HepG2 (cell line): Measurements from ENCODE around the gene NF2. TPM values are rescaled to one million over a fixed set of nuclear protein-coding genes. Genes with fewer than 3 reads are reported as not detected.

Source experiments
- ATF5 ChIP-seq: sonication (generic); formaldehyde crosslinking; IDR thresholded peaks from 2 replicates; pipeline ENCODE4 v1.4.0; 2020; ENCODE audit warnings: mild to moderate bottlenecking, low read depth, missing genetic modification reagents
- CREBL2 ChIP-seq: sonication (generic); formaldehyde crosslinking; IDR thresholded peaks from 2 replicates; pipeline ENCODE4 v1.8.1; 2023; ENCODE audit warnings: missing genetic modification reagents, mild to moderate bottlenecking, borderline replicate concordance
- DPF2 ChIP-seq: sonication (generic); formaldehyde crosslinking; IDR thresholded peaks from 2 replicates; pipeline ENCODE4 v1.4.0; 2020; ENCODE audit warnings: mild to moderate bottlenecking, low read depth, missing genetic modification reagents, borderline replicate concordance
- FOXP1 ChIP-seq, 2 experiments: fragments of 450-650 bp in 1 of 2; IDR thresholded peaks; 2 replicates each; pipeline ENCODE4 v1.6.1; 2017 to 2018; ENCODE audit warnings: antibody characterized with exemption in 1 of 2
- HMGA1 ChIP-seq: sonication (generic); formaldehyde crosslinking; conservative IDR thresholded peaks from 2 replicates; pipeline ENCODE4 v1.4.0; 2020; ENCODE audit warnings: missing genetic modification reagents
- HOXA3 ChIP-seq: sonication (generic); formaldehyde crosslinking; IDR thresholded peaks from 2 replicates; pipeline ENCODE4 v1.5.0; 2020; ENCODE audit warnings: missing genetic modification reagents
- KDM1A ChIP-seq: IDR thresholded peaks from 2 replicates; pipeline ENCODE4 v1.6.1; 2016; ENCODE audit warnings: missing compliant biosample characterization
- KDM3A ChIP-seq: IDR thresholded peaks from 2 replicates; pipeline ENCODE4 v1.6.1; 2018; ENCODE audit warnings: low read depth, missing compliant biosample characterization
- KMT2B ChIP-seq: IDR thresholded peaks from 2 replicates; pipeline ENCODE4 v1.6.1; 2016; ENCODE audit warnings: missing genetic modification reagents, missing compliant biosample characterization
- MTF1 ChIP-seq: sonication (generic); formaldehyde crosslinking; IDR thresholded peaks from 2 replicates; pipeline ENCODE4 v1.5.0; 2020; ENCODE audit warnings: missing genetic modification reagents
- NFIC ChIP-seq: IDR thresholded peaks from 2 replicates; pipeline ENCODE4 v1.6.1; 2012; ENCODE audit warnings: mild to moderate bottlenecking, low read length, inconsistent platforms
- NPAS2 ChIP-seq: sonication (generic); formaldehyde crosslinking; IDR thresholded peaks from 2 replicates; pipeline ENCODE4 v1.8.0; 2022; ENCODE audit warnings: mild to moderate bottlenecking, missing genetic modification reagents, borderline replicate concordance
- STAG1 ChIP-seq: sonication (generic); formaldehyde crosslinking; IDR thresholded peaks from 2 replicates; pipeline ENCODE4 v1.4.0; 2020; ENCODE audit warnings: missing genetic modification reagents
- THAP8 ChIP-seq: sonication (generic); formaldehyde crosslinking; IDR thresholded peaks from 2 replicates; pipeline ENCODE4 v1.5.1; 2020; ENCODE audit warnings: missing genetic modification reagents, mild to moderate bottlenecking, borderline replicate concordance
- ZBTB14 ChIP-seq: sonication (generic); formaldehyde crosslinking; IDR thresholded peaks from 2 replicates; pipeline ENCODE4 v1.4.0; 2020; ENCODE audit warnings: missing genetic modification reagents
- ZBTB39 ChIP-seq: sonication (generic); formaldehyde crosslinking; IDR thresholded peaks from 2 replicates; pipeline ENCODE4 v1.5.0; 2020; ENCODE audit warnings: missing genetic modification reagents
- ZBTB7B ChIP-seq: sonication (generic); formaldehyde crosslinking; IDR thresholded peaks from 2 replicates; pipeline ENCODE4 v1.4.0; 2020; ENCODE audit warnings: missing genetic modification reagents
- ZEB1 ChIP-seq: IDR thresholded peaks from 2 replicates; pipeline ENCODE4 v1.6.1; 2012; ENCODE audit warnings: mild to moderate bottlenecking, low read depth, inconsistent platforms; ENCODE audit not compliant: insufficient replicate concordance
- ZFYVE20 ChIP-seq: sonication (generic); formaldehyde crosslinking; IDR thresholded peaks from 2 replicates; pipeline ENCODE4 v1.8.0; 2023; ENCODE audit warnings: low read depth, mild to moderate bottlenecking, moderate library complexity, missing genetic modification reagents, borderline replicate concordance
- ZNF121 ChIP-seq: sonication (generic); formaldehyde crosslinking; IDR thresholded peaks from 2 replicates; pipeline ENCODE4 v1.5.0; 2020; ENCODE audit warnings: mild to moderate bottlenecking, missing genetic modification reagents
- ZNF552 ChIP-seq: sonication (generic); formaldehyde crosslinking; IDR thresholded peaks from 2 replicates; pipeline ENCODE4 v1.9.0; 2022; ENCODE audit warnings: missing genetic modification reagents, mild to moderate bottlenecking, borderline replicate concordance
- ZNF570 ChIP-seq: sonication (generic); formaldehyde crosslinking; IDR thresholded peaks from 2 replicates; pipeline ENCODE4 v1.4.0; 2020; ENCODE audit warnings: mild to moderate bottlenecking, missing genetic modification reagents, borderline replicate concordance
- ZNF605 ChIP-seq: sonication (generic); formaldehyde crosslinking; IDR thresholded peaks from 2 replicates; pipeline ENCODE4 v1.8.0; 2022; ENCODE audit warnings: mild to moderate bottlenecking, missing genetic modification reagents
- ZNF724P ChIP-seq: sonication (generic); formaldehyde crosslinking; IDR thresholded peaks from 2 replicates; pipeline ENCODE4 v1.8.0; 2022; ENCODE audit warnings: missing genetic modification reagents, borderline replicate concordance
- ZNF777 ChIP-seq: sonication (generic); formaldehyde crosslinking; IDR thresholded peaks from 2 replicates; pipeline ENCODE4 v1.4.0; 2020; ENCODE audit warnings: missing genetic modification reagents
- ZZZ3 ChIP-seq: sonication (generic); formaldehyde crosslinking; IDR thresholded peaks from 2 replicates; pipeline ENCODE4 v1.4.0; 2020; ENCODE audit warnings: missing genetic modification reagents, mild to moderate bottlenecking, borderline replicate concordance
- polyA plus RNA-seq, 8 experiments: library from polyadenylated mRNA; depleted of rRNA in 3 of 8; stranded (reverse) in 7 of 8; unstranded in 1 of 8; fragments of >200 nt; fragmentation: Illumina TruSeq in 4 of 8; extraction: Trizol in 4 of 8; gene quantifications; 2 replicates each; pipeline versions ENCODE4 v1.2.1 to v1.2.3, GENCODE V29; 2011 to 2016; ENCODE audit warnings: low read depth in 4 of 8, missing spikeins in 1 of 8, mixed read lengths in 1 of 8; ENCODE audit not compliant: insufficient read depth in 1 of 8
- total RNA-seq, 5 experiments: library from RNA; depleted of rRNA; stranded (reverse); fragments of >200 nt; fragmentation: Illumina TruSeq; extraction: Trizol; gene quantifications; 2 replicates each; pipeline ENCODE4 v1.2.3, GENCODE V29; 2016; ENCODE audit warnings: low read depth in 1 of 5

The NF2 gene
- total and polyA plus RNA-seq, 2 of the 13 experiments (the other 11 are each of a cell fraction or from before 2014, with no cell fraction given), result 9.3 to 33.3 TPM

- TF ChIP-seq THAP8 (CRISPR knock-in tag) (no peak), FOXP1 (IDR thresholded peaks at IDR 0.05) (no peak), FOXP1 (CRISPR knock-in tag; IDR thresholded peaks at IDR 0.05) (no peak), ATF5 (CRISPR knock-in tag) (peak; percentile 68; the same call in 1 of the 2 replicates), ZNF121 (CRISPR knock-in tag) (no peak; the same call in 1 of the 2 replicates), NPAS2 (no peak), STAG1 (CRISPR knock-in tag) (no peak), KMT2B (CRISPR knock-in tag) (peak; percentile 79), ZBTB7B (CRISPR knock-in tag) (peak; percentile 72), MTF1 (CRISPR knock-in tag) (peak; percentile 83; the same call in 1 of the 2 replicates), ZNF777 (CRISPR knock-in tag) (0 out of 2 replicates have a peak, but pooled peaks have one; percentile 45), ZBTB39 (CRISPR knock-in tag) (no peak), ZBTB14 (no peak), KDM3A (peak; percentile 64; the same call in 1 of the 2 replicates), DPF2 (CRISPR knock-in tag) (no peak), ZNF605 (peak; percentile 73; the same call in 1 of the 2 replicates), NFIC (no peak), ZFYVE20 (CRISPR knock-in tag) (no peak), ZZZ3 (CRISPR knock-in tag) (no peak), KDM1A (CRISPR knock-in tag) (peak; percentile 67; the same call in 1 of the 2 replicates), HOXA3 (CRISPR knock-in tag) (peak; percentile 63; the same call in 1 of the 2 replicates), ZNF724P (CRISPR knock-in tag) (no peak), HMGA1 (CRISPR knock-in tag) (no peak), ZNF570 (CRISPR knock-in tag) (0 out of 2 replicates have a peak, but pooled peaks have one; percentile 54), ZEB1 (no peak), CREBL2 (CRISPR knock-in tag) (no peak), ZNF552 (CRISPR knock-in tag) (no peak)
Measured at GRCh38 chr22:29716814-29717545, 113.5 kb downstream of the NF2 start (continued).
